Suprapubic skin (tissue), 3 donors: ENCODE data around the gene ANTXR2.

ENCODE experiments used
- POLR2A ChIP-seq, 2 donors: fragments of 450-650 bp; IDR thresholded peaks; one replicate each; pipeline ENCODE4 v1.6.1; 2017; ENCODE audit warnings: antibody characterized with exemption in 2 of 2, mild to moderate bottlenecking in 2 of 2, moderate library complexity in 2 of 2
- TF ChIP-seq, protein P1 (sequence below), 2 donors: fragments of 200-600 bp in 1 of 2; fragments of 450-650 bp in 1 of 2; sonication (generic) in 1 of 2; IDR thresholded peaks; one replicate each; pipeline ENCODE4 v1.5.1; 2016 to 2019; ENCODE audit warnings: antibody characterized with exemption in 2 of 2, mild to moderate bottlenecking in 1 of 2, moderate library complexity in 1 of 2

DNA sequence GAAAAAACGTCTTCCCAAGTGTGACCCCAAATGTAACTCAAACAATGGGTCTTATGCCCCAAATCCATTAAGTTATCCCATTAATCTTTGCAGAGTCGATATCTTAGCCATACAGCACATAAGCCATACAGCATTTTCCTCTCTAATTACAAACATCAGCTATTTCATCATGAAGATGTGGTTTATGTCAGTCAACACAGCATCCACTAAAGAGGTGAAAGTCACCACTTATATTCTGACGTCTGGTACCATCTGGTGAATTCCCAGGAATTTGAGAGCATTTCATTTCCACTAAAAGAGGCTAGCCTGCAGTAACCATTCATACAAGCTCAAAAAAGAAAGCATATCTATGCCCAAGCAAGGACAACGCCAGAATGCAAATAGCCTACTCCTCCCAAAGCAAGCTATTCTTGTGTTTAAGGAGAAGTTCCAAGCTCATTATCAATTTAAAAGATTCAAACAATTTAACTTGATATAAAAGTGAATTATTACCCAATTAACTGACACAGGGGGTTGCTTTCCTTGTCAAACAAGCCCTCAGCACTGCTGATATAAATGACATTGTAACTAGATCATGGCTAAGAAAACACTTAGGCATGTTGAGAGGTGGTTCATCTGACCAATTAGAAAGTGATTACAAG is 203.3 kb downstream of the ANTXR2 start:
- TF ChIP-seq POLR2A (IDR thresholded peaks at IDR 0.05) = no peak
- TF ChIP-seq, protein P1, sequence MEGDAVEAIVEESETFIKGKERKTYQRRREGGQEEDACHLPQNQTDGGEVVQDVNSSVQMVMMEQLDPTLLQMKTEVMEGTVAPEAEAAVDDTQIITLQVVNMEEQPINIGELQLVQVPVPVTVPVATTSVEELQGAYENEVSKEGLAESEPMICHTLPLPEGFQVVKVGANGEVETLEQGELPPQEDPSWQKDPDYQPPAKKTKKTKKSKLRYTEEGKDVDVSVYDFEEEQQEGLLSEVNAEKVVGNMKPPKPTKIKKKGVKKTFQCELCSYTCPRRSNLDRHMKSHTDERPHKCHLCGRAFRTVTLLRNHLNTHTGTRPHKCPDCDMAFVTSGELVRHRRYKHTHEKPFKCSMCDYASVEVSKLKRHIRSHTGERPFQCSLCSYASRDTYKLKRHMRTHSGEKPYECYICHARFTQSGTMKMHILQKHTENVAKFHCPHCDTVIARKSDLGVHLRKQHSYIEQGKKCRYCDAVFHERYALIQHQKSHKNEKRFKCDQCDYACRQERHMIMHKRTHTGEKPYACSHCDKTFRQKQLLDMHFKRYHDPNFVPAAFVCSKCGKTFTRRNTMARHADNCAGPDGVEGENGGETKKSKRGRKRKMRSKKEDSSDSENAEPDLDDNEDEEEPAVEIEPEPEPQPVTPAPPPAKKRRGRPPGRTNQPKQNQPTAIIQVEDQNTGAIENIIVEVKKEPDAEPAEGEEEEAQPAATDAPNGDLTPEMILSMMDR (IDR thresholded peaks at IDR 0.05) = no peak
